GM12878 (cell line): ENCODE results near the gene WDR64. TPM values are rescaled to one million over a fixed set of nuclear protein-coding genes. Genes with fewer than 3 reads are reported as not detected.

ENCODE experiments used
- ATAC-seq: fragments of 200-7000 bp; cut with Tn5 transposase; 3 replicates; pipeline ENCODE4 v1.9.1; 2020; ENCODE audit warnings: mild to moderate bottlenecking, moderate library complexity
- BruUV-seq: library from RNA; stranded (reverse); fragments of 400-500 nt; replicated peaks from 2 replicates; lab custom pipeline; 2021; lab: Mats Ljungman, UMichigan
- CTCF ChIA-PET: fragments of 300-600 bp; sonication (Branson Sonifier 250); formaldehyde crosslinking; extraction: SDS; loops from one replicate; lab custom pipeline; 2021; ENCODE audit warnings: inconsistent platforms; lab: Yijun Ruan, JAX
- POLR2A ChIA-PET: fragments of 350-600 bp; formaldehyde crosslinking; extraction: SDS; loops from one replicate; lab custom pipeline; 2021; ENCODE audit warnings: inconsistent platforms; lab: Charles Lee
- RAD21 ChIA-PET: fragments of 300-600 bp; sonication (Branson Sonifier 250); formaldehyde crosslinking; loops from one replicate; lab custom pipeline; 2023; ENCODE audit warnings: antibody characterized with exemption; ENCODE audit not compliant: unreplicated experiment; lab: Charles Lee
- SMC1A ChIA-PET: fragments of 300-600 bp; sonication (Branson Sonifier 250); formaldehyde crosslinking; loops from one replicate; lab custom pipeline; 2023; ENCODE audit not compliant: unreplicated experiment, uncharacterized antibody; lab: Charles Lee
- DNase-seq: peaks from one replicate; pipeline ENCODE4 v3.0.0-alpha.2; 2011; ENCODE audit warnings: low read depth, low spot score
- FAIRE-seq: peaks from 3 replicates; lab custom pipeline; 2011; peaks lifted over from hg19 to GRCh38; lab: Jason Lieb, UNC
- H2AFZ ChIP-seq: 2 replicates; pipeline ENCODE4 v1.6.0; 2011; ENCODE audit warnings: low read depth, low read length, control low read depth; ENCODE audit not compliant: control insufficient read depth
- H3K27ac ChIP-seq: 2 replicates; pipeline ENCODE4 v1.5.1; 2011; ENCODE audit warnings: control low read depth; ENCODE audit not compliant: control insufficient read depth, insufficient read depth
- H3K27me3 ChIP-seq, 2 experiments: replicated peaks in 1 of 2; 2 replicates each; pipeline versions ENCODE4 v1.6.0 to v1.6.1; 2011; ENCODE audit warnings: low read length in 1 of 2; ENCODE audit not compliant: control insufficient read depth in 2 of 2, insufficient read depth in 2 of 2
- H3K36me3 ChIP-seq, 2 experiments: 2 replicates each; pipeline ENCODE4 v1.5.1; 2011; ENCODE audit warnings: low read length in 1 of 2; ENCODE audit not compliant: control insufficient read depth in 2 of 2, insufficient read depth in 2 of 2
- H3K4me1 ChIP-seq: 2 replicates; pipeline ENCODE4 v1.6.1; 2011; ENCODE audit warnings: mild to moderate bottlenecking, low read length, moderate library complexity, mixed read lengths; ENCODE audit not compliant: control insufficient read depth, insufficient read depth
- H3K4me2 ChIP-seq: 2 replicates; pipeline ENCODE4 v1.6.0; 2011; ENCODE audit warnings: control low read depth; ENCODE audit not compliant: control insufficient read depth, insufficient read depth
- H3K4me3 ChIP-seq: fragments of 200-600 bp; sonication (generic); 2 replicates; pipeline ENCODE4 v1.5.1; 2016
- H3K79me2 ChIP-seq: 2 replicates; pipeline ENCODE4 v1.6.0; 2011; ENCODE audit warnings: low read length; ENCODE audit not compliant: control insufficient read depth, insufficient read depth
- H3K9ac ChIP-seq: 2 replicates; pipeline ENCODE4 v1.8.0; 2011; ENCODE audit warnings: low read length, control low read depth, mixed read lengths; ENCODE audit not compliant: control insufficient read depth, insufficient read depth
- H3K9me3 ChIP-seq: replicated peaks from 3 replicates; pipeline ENCODE4 v1.5.1; 2011; ENCODE audit warnings: mild to moderate bottlenecking, low read length; ENCODE audit not compliant: control insufficient read depth, insufficient read depth
- H4K20me1 ChIP-seq: 2 replicates; pipeline ENCODE4 v1.6.0; 2011; ENCODE audit not compliant: control insufficient read depth, insufficient read depth
- CHD2 ChIP-seq: IDR thresholded peaks from 2 replicates; pipeline ENCODE4 v1.6.1; 2011; ENCODE audit warnings: low read depth, low read length, improper control_type of control experiment, borderline replicate concordance
- E2F4 ChIP-seq: IDR thresholded peaks from 2 replicates; pipeline ENCODE4 v1.6.1; 2012; ENCODE audit warnings: low read depth, low read length, improper control_type of control experiment
- EED ChIP-seq: sonication (generic); IDR thresholded peaks from 2 replicates; pipeline ENCODE4 v1.6.1; 2016; ENCODE audit warnings: antibody characterized with exemption, low read depth
- MEF2B ChIP-seq: fragments of 450-650 bp; IDR thresholded peaks from 2 replicates; pipeline ENCODE4 v1.6.1; 2018; ENCODE audit warnings: mild to moderate bottlenecking, moderate library complexity; ENCODE audit not compliant: partially characterized antibody, poor library complexity, severe bottlenecking
- MTA3 ChIP-seq: IDR thresholded peaks from 2 replicates; pipeline ENCODE4 v1.6.1; 2012; ENCODE audit warnings: low read length, inconsistent platforms, borderline replicate concordance
- NFXL1 ChIP-seq: fragments of 450-650 bp; IDR thresholded peaks from 2 replicates; pipeline ENCODE4 v1.6.1; 2017; ENCODE audit warnings: antibody characterized with exemption, mild to moderate bottlenecking, borderline replicate concordance
- PAX5 ChIP-seq: IDR thresholded peaks from 2 replicates; pipeline ENCODE4 v1.6.1; 2011; ENCODE audit warnings: low read depth, low read length, borderline replicate concordance
- PBX3 ChIP-seq: IDR thresholded peaks from 2 replicates; pipeline ENCODE4 v1.6.1; 2011; ENCODE audit warnings: mild to moderate bottlenecking, low read depth, low read length, moderate library complexity; ENCODE audit not compliant: insufficient replicate concordance
- PML ChIP-seq: IDR thresholded peaks from 2 replicates; pipeline ENCODE4 v1.6.1; 2012; ENCODE audit warnings: low read length, inconsistent platforms
- REST ChIP-seq: IDR thresholded peaks from 2 replicates; pipeline ENCODE4 v1.6.1; 2012; ENCODE audit warnings: mild to moderate bottlenecking, low read depth, low read length
- SMC3 ChIP-seq: IDR thresholded peaks from 2 replicates; pipeline ENCODE4 v1.6.1; 2011; ENCODE audit warnings: low read length, improper control_type of control experiment, borderline replicate concordance
- WRNIP1 ChIP-seq: IDR thresholded peaks from 2 replicates; pipeline ENCODE4 v1.6.1; 2011; ENCODE audit warnings: low read depth, low read length, improper control_type of control experiment, borderline replicate concordance
- ZNF24 ChIP-seq: fragments of 450-650 bp; IDR thresholded peaks from 2 replicates; pipeline ENCODE4 v1.6.1; 2017; ENCODE audit warnings: antibody characterized with exemption, mild to moderate bottlenecking
- ZNF622 ChIP-seq: fragments of 450-650 bp; IDR thresholded peaks from 2 replicates; pipeline ENCODE4 v1.6.1; 2017; ENCODE audit warnings: mild to moderate bottlenecking, inconsistent platforms
- WGBS: methylation state at CpG from one replicate; pipeline ENCODE4 v1.1.6; 2016; ENCODE audit warnings: low lambda C conversion rate; ENCODE audit not compliant: insufficient replicate concordance, insufficient coverage; ENCODE audit errors: missing lambda C conversion rate; 5-methylcytosine and 5-hydroxymethylcytosine counted together
- in situ Hi-C: fragments of 300-500 bp; cut with MboI; formaldehyde crosslinking; loops from 9 replicates; pipeline ENCODE4 v1.14.3; 2018; ENCODE audit warnings: mixed read lengths
- intact Hi-C: fragments of 100-400 bp; cut with micrococcal nuclease; formaldehyde crosslinking; loops from one replicate; pipeline ENCODE4 v1.14.2; 2022; ENCODE audit not compliant: unreplicated experiment
- polyA plus RNA-seq, 11 experiments: library from polyadenylated mRNA; depleted of rRNA in 4 of 11; unstranded in 6 of 11; stranded (reverse) in 5 of 11; fragments of >200 nt; fragmentation: Nextera tagmentation in 4 of 11; fragmentation: Illumina TruSeq in 1 of 11; extraction: Ambion mirVana in 4 of 11; extraction: Trizol in 1 of 11; gene quantifications; 1 replicate in 1 of 11; 2 replicates in 10 of 11; pipeline versions ENCODE4 v1.2.1 to v1.2.3, GENCODE V29; 2011 to 2016; ENCODE audit warnings: inconsistent platforms in 2 of 11, missing spikeins in 2 of 11, low read depth in 1 of 11
- total RNA-seq, 4 experiments: library from RNA; depleted of rRNA in 3 of 4; stranded (reverse); fragments of >200 nt in 3 of 4; fragmentation: Illumina TruSeq in 1 of 4; extraction: Trizol in 1 of 4; gene quantifications; 2 replicates each; pipeline versions ENCODE4 v1.2.1 to v1.2.3, GENCODE V29; 2013 to 2021

WDR64 gene
- total and polyA plus RNA-seq, 10 of the 15 experiments (the other 5 are each of a cell fraction or from before 2014, with no cell fraction given), result 0.01 TPM; not detected in 9

GRCh38 chr1:241679404-241679803 lies 27.3 kb downstream of the WDR64 start (continued):
- TF ChIP-seq E2F4, result no peak
- TF ChIP-seq CHD2, result no peak
- no peak for TF ChIP-seq MEF2B
- no peak for TF ChIP-seq SMC3
- no peak for TF ChIP-seq ZNF24

GRCh38 chr1:241679961-241680360 lies 27.9 kb downstream of the WDR64 start:
- CTCF ChIA-PET, result no interaction called here
- H3K27me3 ChIP-seq, result no peaks in the 10 kb centered on the region
- no peak for TF ChIP-seq NFXL1
- no peak for TF ChIP-seq WRNIP1
- TF ChIP-seq MTA3, result no peak
- no peak for TF ChIP-seq PML
- TF ChIP-seq REST, result no peak
- TF ChIP-seq PAX5, result no peak
- no peak for TF ChIP-seq PBX3
- TF ChIP-seq EED, result no peak
- TF ChIP-seq ZNF622, result no peak
- no peak for TF ChIP-seq E2F4

More at GRCh38 chr1:241679961-241680360, 27.9 kb downstream of the WDR64 start:
- no peak overlapping the region for H3K9ac ChIP-seq
- H3K4me2 ChIP-seq, result no peak overlapping the region
- H3K36me3 ChIP-seq, result no peaks in the 10 kb centered on the region
- H3K4me1 ChIP-seq, result peaks cover 4% of the 10 kb centered on the region; the same call in 1 of the 2 replicates
- no peak overlapping the region for H3K4me3 ChIP-seq
- intact Hi-C loops, result no loop called here
- ChIA-PET SMC1A (interaction anchor here (1.5 kb wide), 1 partner anchor 66 kb away, joined by 3 read pairs; no protein-coding TSS in a partner anchor), POLR2A (no interaction called here), RAD21 (no interaction called here)
- ATAC-seq, result no peak
- WGBS, result 4% methylated on average over 3 of the region's 3 CpGs
- in situ Hi-C loops, result no loop called here
- no peak for FAIRE-seq
- no TSS peak for BruUV-seq
- no peaks in the 10 kb centered on the region for H3K79me2 ChIP-seq
- H2AFZ ChIP-seq, result no peak overlapping the region
- no peaks in the 10 kb centered on the region for H4K20me1 ChIP-seq
- no peak for DNase-seq
- H3K27ac ChIP-seq, result no peak overlapping the region
- H3K9me3 ChIP-seq, result no peaks in the 10 kb centered on the region
